Muscle layer of colon (tissue), 2 donors: ENCODE data around the gene PLEKHA5.

Source experiments
- H3K27ac ChIP-seq: one replicate; pipeline ENCODE4 v1.7.0; 2013; ENCODE audit warnings: low read depth, mild to moderate bottlenecking, low read length, moderate library complexity
- H3K27me3 ChIP-seq, 2 donors: one replicate each; pipeline ENCODE4 v1.7.0; 2013; ENCODE audit warnings: low read length in 2 of 2, mild to moderate bottlenecking in 2 of 2; ENCODE audit not compliant: insufficient read depth in 2 of 2, control insufficient read depth in 1 of 2
- H3K36me3 ChIP-seq: one replicate; pipeline ENCODE4 v1.7.0; 2013; ENCODE audit warnings: mild to moderate bottlenecking, low read length; ENCODE audit not compliant: insufficient read depth
- H3K4me1 ChIP-seq: one replicate; pipeline ENCODE4 v1.7.0; 2013; ENCODE audit warnings: mild to moderate bottlenecking, low read length; ENCODE audit not compliant: insufficient read depth
- H3K4me3 ChIP-seq, 2 donors: one replicate each; pipeline ENCODE4 v1.7.0; 2013; ENCODE audit warnings: low read length in 2 of 2, low read depth in 1 of 2, mild to moderate bottlenecking in 1 of 2, moderate library complexity in 1 of 2
- H3K9ac ChIP-seq: one replicate; pipeline ENCODE4 v1.7.0; 2013; ENCODE audit warnings: low read length
- H3K9me3 ChIP-seq: one replicate; pipeline ENCODE4 v1.7.0; 2013; ENCODE audit warnings: mild to moderate bottlenecking, low read length
- donor health status: abdominal sarcoma.
- donor health status: Adenocarcinoma of cecum.

The PLEKHA5 gene

GRCh38 chr12:19107750-19108149 lies 21.8 kb upstream of the PLEKHA5 start:
- Histone ChIP-seq H3K36me3 (no peaks in the 10 kb centered on the region), H3K4me3 (no peak overlapping the region), H3K9me3 (no peaks in the 10 kb centered on the region), H3K27ac (no peak overlapping the region), H3K4me1 (no peaks in the 10 kb centered on the region), H3K9ac (no peak overlapping the region), H3K27me3 (no peaks in the 10 kb centered on the region)

GRCh38 chr12:19110221-19110940 lies 19.2 kb upstream of the PLEKHA5 start:
- Histone ChIP-seq H3K9ac (no peak overlapping the region), H3K4me3 (no peak overlapping the region), H3K9me3 (no peaks in the 10 kb centered on the region), H3K27ac (no peak overlapping the region), H3K4me1 (no peaks in the 10 kb centered on the region), H3K36me3 (no peaks in the 10 kb centered on the region), H3K27me3 (no peaks in the 10 kb centered on the region)

- Histone ChIP-seq H3K9ac (no peak overlapping the region), H3K4me1 (no peaks in the 10 kb centered on the region), H3K36me3 (no peaks in the 10 kb centered on the region), H3K27ac (no peak overlapping the region), H3K9me3 (no peaks in the 10 kb centered on the region), H3K4me3 (no peak overlapping the region), H3K27me3 (no peaks in the 10 kb centered on the region)
These were observed 16.1 kb upstream of the PLEKHA5 start for GRCh38 chr12:19113464-19113863.

- Histone ChIP-seq H3K9ac (no peak overlapping the region), H3K27ac (no peak overlapping the region), H3K4me1 (no peaks in the 10 kb centered on the region), H3K4me3 (no peak overlapping the region), H3K9me3 (no peaks in the 10 kb centered on the region), H3K36me3 (no peaks in the 10 kb centered on the region), H3K27me3 (no peaks in the 10 kb centered on the region)
These were observed 14.2 kb upstream of the PLEKHA5 start for GRCh38 chr12:19115285-19115684.

GRCh38 chr12:19119440-19119839 lies 10.1 kb upstream of the PLEKHA5 start:
- no peaks in the 10 kb centered on the region for H3K4me1 ChIP-seq
- H3K4me3 ChIP-seq = no peak overlapping the region
- H3K27me3 ChIP-seq = no peaks in the 10 kb centered on the region
- no peaks in the 10 kb centered on the region for H3K9me3 ChIP-seq
- H3K27ac ChIP-seq = no peak overlapping the region
- no peaks in the 10 kb centered on the region for H3K36me3 ChIP-seq
- no peak overlapping the region for H3K9ac ChIP-seq

- no peaks in the 10 kb centered on the region for H3K27me3 ChIP-seq
- no peaks in the 10 kb centered on the region for H3K4me1 ChIP-seq
- no peaks in the 10 kb centered on the region for H3K9me3 ChIP-seq
- no peak overlapping the region for H3K9ac ChIP-seq
- no peak overlapping the region for H3K4me3 ChIP-seq
- no peak overlapping the region for H3K27ac ChIP-seq
- H3K36me3 ChIP-seq = no peaks in the 10 kb centered on the region
These were observed 8.7 kb upstream of the PLEKHA5 start for GRCh38 chr12:19120795-19121194.

GRCh38 chr12:19121449-19122018 lies 8.0 kb upstream of the PLEKHA5 start:
- Histone ChIP-seq H3K27me3 (no peaks in the 10 kb centered on the region), H3K9me3 (no peaks in the 10 kb centered on the region), H3K9ac (no peak overlapping the region), H3K27ac (no peak overlapping the region), H3K4me3 (no peak overlapping the region), H3K36me3 (no peaks in the 10 kb centered on the region), H3K4me1 (no peaks in the 10 kb centered on the region)

- Histone ChIP-seq H3K27me3 (no peaks in the 10 kb centered on the region), H3K27ac (no peak overlapping the region), H3K9me3 (no peaks in the 10 kb centered on the region), H3K9ac (no peak overlapping the region), H3K4me3 (no peak overlapping the region), H3K36me3 (no peaks in the 10 kb centered on the region), H3K4me1 (no peaks in the 10 kb centered on the region)
These were observed 4.2 kb upstream of the PLEKHA5 start for GRCh38 chr12:19125325-19125724.

- no peaks in the 10 kb centered on the region for H3K9me3 ChIP-seq
- no peaks in the 10 kb centered on the region for H3K36me3 ChIP-seq
- H3K27me3 ChIP-seq = no peaks in the 10 kb centered on the region
- no peak overlapping the region for H3K4me3 ChIP-seq
- no peak overlapping the region for H3K9ac ChIP-seq
- no peak overlapping the region for H3K27ac ChIP-seq
- H3K4me1 ChIP-seq = peaks cover 5% of the 10 kb centered on the region
These were observed 2.3 kb upstream of the PLEKHA5 start for GRCh38 chr12:19127270-19127669.

- H3K4me3 ChIP-seq = no peak overlapping the region
- H3K27ac ChIP-seq = no peak overlapping the region
- no peaks in the 10 kb centered on the region for H3K9me3 ChIP-seq
- H3K36me3 ChIP-seq = no peaks in the 10 kb centered on the region
- H3K27me3 ChIP-seq = no peaks in the 10 kb centered on the region
- peaks cover 5% of the 10 kb centered on the region for H3K4me1 ChIP-seq
- no peak overlapping the region for H3K9ac ChIP-seq
These were observed 1.0 kb upstream of the PLEKHA5 start for GRCh38 chr12:19128485-19128884.

- no peak overlapping the region for H3K4me3 ChIP-seq
- peak overlapping the region; percentile 70 for H3K27ac ChIP-seq
- no peak overlapping the region for H3K9ac ChIP-seq
- H3K27me3 ChIP-seq = no peaks in the 10 kb centered on the region
- peaks cover 5% of the 10 kb centered on the region for H3K4me1 ChIP-seq
- no peaks in the 10 kb centered on the region for H3K36me3 ChIP-seq
- H3K9me3 ChIP-seq = no peaks in the 10 kb centered on the region
These were observed 429 bp upstream of the PLEKHA5 start for GRCh38 chr12:19129122-19129485.
